HG02981 (cell line): ENCODE results near the gene RPL4.
A peak's percentile ranks its signal among the peaks of the same experiment; 100 is the strongest.
"Not testable (repeated sequence)": the region's sequence is repeated elsewhere in the genome, so short reads cannot be mapped to it uniquely, and the experiment has no call there.

Experiments
- ATAC-seq: cut with Tn5 transposase; IDR thresholded peaks from one replicate; pipeline ENCODE4 v1.9.1; 2021; ENCODE audit warnings: mild to moderate bottlenecking, moderate library complexity; ENCODE audit not compliant: unreplicated experiment

RPL4 gene

DNA sequence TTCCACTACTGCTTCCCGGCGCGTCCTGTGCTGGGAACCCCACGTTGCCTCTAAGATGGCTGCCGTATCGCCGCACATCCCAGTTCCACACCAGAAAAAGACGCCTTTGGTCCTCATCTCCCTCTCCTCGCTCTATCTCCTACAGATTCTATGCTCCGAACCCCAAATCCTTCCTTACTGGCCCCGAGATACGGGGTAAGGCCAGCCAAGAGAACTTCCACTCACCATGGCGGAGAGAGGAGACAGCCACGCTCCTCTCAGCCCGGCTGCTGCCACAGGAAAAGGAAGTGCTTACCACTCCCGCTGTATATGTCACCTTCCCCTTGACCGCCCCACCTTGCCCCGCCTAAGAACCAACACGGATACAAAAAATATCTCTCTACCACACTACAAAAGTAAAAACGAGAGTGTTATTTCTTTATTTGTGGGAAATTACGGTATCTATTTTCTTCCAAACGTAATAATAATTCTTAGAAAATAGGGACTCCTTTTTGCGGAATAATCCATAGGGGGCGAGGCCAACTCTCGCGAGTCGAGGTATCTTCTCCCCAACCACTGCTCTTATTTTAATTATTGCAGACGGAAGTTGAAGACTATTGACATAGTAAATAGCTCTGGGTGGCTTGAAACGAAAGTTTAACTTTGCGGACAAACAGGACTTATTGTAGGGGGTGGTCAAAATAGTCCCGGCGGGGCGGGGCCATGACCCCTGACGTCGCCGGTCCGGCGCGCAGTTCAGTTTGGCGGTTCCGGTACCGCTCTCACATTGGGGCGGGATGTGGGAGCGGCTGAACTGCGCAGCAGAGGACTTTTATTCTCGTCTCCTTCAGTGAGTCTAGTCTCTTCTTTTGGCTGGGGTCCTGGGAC is at the start of gene RPL4, which contains the start of gene ZWILCH:
TSS of gene RPL4 (minus strand) at position 293 of the 867 bp plus-strand sequence. CDS start at position 228, 65 bp downstream.
TSS of gene ZWILCH (plus strand) at position 764 of the 867 bp plus-strand sequence. CDS start at position 777, 13 bp downstream.
- ATAC-seq = peak; percentile 80

GRCh38 chr15:66545255-66545654 is 40.6 kb upstream of the RPL4 start:
- no peak for ATAC-seq

GRCh38 chr15:66542896-66543295 is 38.2 kb upstream of the RPL4 start:
- no peak for ATAC-seq

DNA sequence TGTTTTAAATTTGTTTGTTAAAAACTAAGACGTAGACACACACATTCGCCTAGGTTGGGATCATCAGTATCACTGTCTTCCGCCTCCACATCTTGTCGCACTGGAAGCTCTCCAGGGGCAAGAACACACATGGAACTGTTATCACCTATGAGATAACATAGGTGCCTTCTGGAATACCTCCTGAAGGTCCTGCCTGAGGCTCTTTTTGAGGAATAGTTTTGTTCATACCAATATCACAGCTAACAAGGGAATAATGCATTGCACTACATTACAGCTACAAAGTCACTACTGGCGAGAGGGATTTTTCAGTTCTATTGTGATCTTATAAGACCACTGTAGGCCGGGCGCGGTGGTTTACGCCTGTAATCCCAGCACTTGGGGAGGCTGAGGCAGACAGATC is 30.4 kb upstream of the RPL4 start:
- no peak for ATAC-seq

DNA sequence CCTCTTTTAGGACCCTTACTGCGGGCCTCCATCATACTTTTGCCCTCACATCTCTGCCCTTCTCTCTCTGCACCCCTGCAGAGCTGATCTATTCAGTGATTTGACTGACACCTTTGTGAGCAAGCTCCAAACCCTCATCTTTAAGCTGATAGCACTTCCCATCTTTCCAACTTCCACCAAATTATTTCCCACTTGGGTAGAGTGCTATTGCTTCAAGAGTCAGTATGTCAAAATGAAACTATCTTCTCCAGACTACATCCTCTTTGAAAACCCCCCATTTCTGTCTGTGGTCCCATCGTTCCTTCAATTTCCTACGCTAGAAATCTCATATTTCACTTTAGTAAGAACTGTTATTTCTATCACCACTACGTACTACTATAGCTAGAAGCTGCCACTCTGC is 20.2 kb upstream of the RPL4 start:
- ATAC-seq = no peak

GRCh38 chr15:66523926-66524325 is 19.3 kb upstream of the RPL4 start:
- no peak for ATAC-seq

DNA sequence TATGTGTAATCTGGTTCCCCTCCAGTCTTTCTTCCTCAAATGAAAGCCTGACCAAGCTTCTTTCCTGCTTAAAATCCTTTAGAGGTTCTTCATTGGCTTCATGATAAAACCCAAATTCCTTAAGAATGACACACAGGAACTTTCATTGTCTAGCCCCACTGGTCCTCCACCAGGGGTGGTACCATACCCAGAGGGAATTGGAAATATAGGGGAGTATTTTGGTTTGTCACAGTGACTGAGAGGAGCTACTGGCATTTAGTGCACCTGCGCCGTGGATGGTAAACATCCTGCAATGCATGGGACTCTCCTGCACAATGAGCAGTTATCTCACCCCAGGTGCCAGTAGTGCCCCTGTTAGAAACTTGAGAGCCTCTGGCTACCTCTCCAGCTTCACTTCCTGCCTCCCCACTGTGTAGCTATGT is 11.3 kb upstream of the RPL4 start:
- no peak for ATAC-seq

GRCh38 chr15:66514586-66514985 is 9.9 kb upstream of the RPL4 start:
- ATAC-seq = no peak

- ATAC-seq = no peak
Observed at GRCh38 chr15:66508293-66508883, 3.7 kb upstream of the RPL4 start.

DNA sequence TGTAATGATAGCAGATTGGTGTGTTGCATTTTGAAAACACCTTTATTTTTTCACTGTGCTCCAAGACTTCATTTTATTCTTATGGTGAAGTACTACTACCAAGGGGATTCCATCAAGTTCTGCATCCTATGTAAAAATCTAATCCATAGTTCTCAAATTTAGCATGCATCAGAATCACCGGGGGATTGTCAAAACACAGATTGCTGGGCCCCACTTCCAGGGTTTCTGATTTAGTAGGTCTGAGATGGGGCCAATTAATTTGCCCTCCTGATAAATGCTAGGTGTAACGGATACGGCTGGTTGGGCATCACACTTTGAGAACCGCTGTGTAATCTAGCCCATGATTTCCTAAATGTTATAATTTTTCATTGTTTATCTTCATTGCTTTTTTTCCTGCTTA is 1.2 kb upstream of the RPL4 start:
- no peak for ATAC-seq

GRCh38 chr15:66505430-66505811 is 766 bp upstream of the RPL4 start:
- peak; percentile 9 for ATAC-seq

GRCh38 chr15:66503780-66504562 is 684 bp downstream of the RPL4 start:
- ATAC-seq = no peak

DNA sequence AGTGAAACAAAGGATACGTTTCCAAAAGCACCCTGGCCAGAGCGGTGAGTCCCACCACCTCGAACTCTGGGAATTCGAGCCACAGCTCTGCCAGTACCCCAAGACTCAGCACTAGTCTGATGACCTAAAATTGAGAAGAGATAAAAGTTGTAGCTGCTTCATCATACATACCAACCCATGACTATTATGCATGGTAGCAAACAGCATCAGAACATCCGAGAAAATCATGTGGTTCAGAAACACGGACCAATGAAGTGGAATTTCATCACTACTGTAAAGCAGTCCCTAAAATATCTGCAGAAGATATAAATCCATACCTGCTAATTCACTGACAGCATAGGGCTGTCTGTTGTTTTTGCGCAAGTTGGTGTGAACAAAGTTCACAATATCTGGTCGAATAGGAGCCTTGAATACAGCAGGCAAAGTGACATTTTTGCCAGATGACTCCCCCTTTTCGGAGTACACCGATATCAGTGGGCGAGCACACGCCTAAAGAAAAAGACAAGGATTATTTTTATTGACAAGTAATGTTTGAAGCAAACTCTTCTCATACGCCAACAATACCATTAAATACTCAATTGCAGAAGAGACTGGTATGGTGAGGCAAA is 1.5 kb downstream of the RPL4 start:
- ATAC-seq = not testable (repeated sequence)

GRCh38 chr15:66502491-66502890 is 2.2 kb downstream of the RPL4 start:
- ATAC-seq = no peak

- not testable (repeated sequence) for ATAC-seq
Observed at GRCh38 chr15:66500346-66500745, 4.3 kb downstream of the RPL4 start.

- no peak for ATAC-seq
Observed at GRCh38 chr15:66498501-66499386, 5.9 kb downstream of the RPL4 start.

DNA sequence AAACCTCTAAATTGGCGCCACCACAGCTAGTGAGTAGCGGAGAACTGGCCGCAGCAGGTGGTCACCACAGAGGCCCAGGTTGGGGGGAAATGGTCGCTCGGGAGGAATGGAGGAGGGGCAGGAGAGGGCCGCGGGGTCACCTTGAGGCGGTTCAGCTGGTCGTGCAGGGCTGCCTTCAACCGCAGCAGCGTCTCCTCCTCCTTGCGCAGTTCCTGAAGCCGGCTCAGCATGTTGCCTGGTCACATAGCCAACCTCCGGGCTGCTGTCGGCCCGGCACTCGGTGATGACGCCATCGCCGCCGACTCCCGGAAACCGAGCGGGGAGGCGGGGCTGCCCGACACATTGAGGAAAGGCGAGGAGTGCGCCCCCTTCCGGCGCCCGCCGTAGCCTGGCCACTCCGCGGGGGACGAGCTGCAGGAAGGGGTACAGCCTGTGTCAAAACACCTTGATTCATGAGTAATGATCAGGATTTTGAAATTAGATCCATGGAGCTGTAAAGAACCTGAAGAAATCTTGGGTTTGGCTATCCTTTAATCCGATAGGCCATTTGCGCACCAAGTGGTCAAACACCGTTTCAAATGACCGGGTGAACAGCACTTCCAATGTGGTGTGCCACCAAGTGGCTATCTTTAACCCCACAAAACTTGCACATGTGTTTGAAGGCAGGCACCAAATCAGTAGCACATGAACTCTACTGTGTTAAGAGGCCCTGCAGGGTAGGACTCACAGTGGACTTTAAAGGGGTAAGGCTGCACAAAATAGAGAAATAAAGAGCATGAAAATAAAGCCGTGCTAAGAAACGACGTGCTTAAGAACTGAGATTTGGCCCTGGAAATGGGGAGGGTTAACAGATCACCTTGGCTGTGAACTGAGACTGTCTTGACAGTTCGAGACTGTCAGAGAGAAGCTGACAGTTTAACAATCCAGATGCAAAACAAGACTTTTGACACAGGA is 6.9 kb downstream of the RPL4 start, which contains the start of gene SNAPC5:
TSS of gene SNAPC5 (minus strand) at position 261 of the 954 bp plus-strand sequence. CDS start at position 230, 31 bp downstream.
- ATAC-seq = peak; percentile 92

DNA sequence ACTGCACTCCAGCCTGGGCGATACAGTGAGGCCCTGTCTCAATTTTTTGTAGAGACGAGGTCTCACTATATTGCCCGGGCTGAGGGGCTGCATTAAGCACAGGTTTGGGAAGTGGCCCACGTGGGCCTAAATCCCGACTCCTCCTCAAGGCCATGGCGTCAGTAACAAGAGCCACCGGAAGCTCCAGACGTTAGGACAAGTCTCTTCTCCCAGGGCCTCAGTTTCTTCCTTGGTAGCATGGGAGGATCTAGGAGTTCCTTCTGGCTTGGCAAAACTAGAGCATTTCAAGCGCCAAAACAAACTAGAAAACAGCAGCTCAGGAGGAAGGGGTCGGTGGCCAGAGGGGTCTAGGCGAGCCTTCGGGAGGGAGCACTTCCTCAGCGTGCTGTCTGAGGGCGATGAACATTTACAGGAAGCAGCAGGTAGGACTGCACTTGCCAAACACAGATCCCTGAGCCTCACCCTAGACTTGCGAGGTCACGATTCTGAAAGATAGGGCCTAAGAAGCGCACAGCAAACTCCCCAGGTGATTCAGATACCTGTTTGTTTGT is 7.6 kb downstream of the RPL4 start:
- ATAC-seq = peak; percentile 16
